ENCODE results near the gene SIRT7. TPM values are rescaled to one million over a fixed set of nuclear protein-coding genes. Genes with fewer than 3 reads are reported as not detected.

SIRT7 gene
- polyA plus RNA-seq, 1 donor from 2014 or later = 44.5 TPM

GRCh38 chr17:81915331-81915730, 2.6 kb downstream of the SIRT7 start:
- H3K36me3 ChIP-seq (ENCODE audit: insufficient read depth, low read length) = no peaks in the 10 kb centered on the region
- no peaks in the 10 kb centered on the region for H3K9me3 ChIP-seq (ENCODE audit: low read length)
- H4K20me1 ChIP-seq (ENCODE audit: insufficient read depth) = no peaks in the 10 kb centered on the region

GRCh38 chr17:81914103-81914850, 3.7 kb downstream of the SIRT7 start:
- no peak for TF ChIP-seq EZH2 (IDR thresholded peaks at IDR 0.05; ENCODE audit: borderline replicate concordance, insufficient read depth, low read length, poor library complexity, severe bottlenecking)
- TF ChIP-seq SMC3 (conservative IDR thresholded peaks at IDR 0.05; ENCODE audit: poor library complexity) = no peak
- TF ChIP-seq REST (IDR thresholded peaks at IDR 0.05; ENCODE audit: borderline replicate concordance) = no peak
- no peak for TF ChIP-seq RAD21 (conservative IDR thresholded peaks at IDR 0.05)
- no peak for TF ChIP-seq TAF1 (IDR thresholded peaks at IDR 0.05; ENCODE audit: low read depth)
- Histone ChIP-seq H3K4me2 (ENCODE audit: low read length) (no peak overlapping the region), H3K9me2 (ENCODE audit: insufficient read depth, low read length) (no peaks in the 10 kb centered on the region), H3K27ac (ENCODE audit: low read length) (no peak overlapping the region), H3K36me3 (ENCODE audit: insufficient read depth, low read length) (no peaks in the 10 kb centered on the region), H3F3A (ENCODE audit: insufficient read depth, low read length, poor library complexity, severe bottlenecking) (no peaks in the 10 kb centered on the region), H3K79me2 (replicated peaks; ENCODE audit: insufficient read depth, low read length) (peaks cover 13% of the 10 kb centered on the region), H3K4me3 (ENCODE audit: low read length) (no peak overlapping the region), H3K9me3 (ENCODE audit: low read length) (no peaks in the 10 kb centered on the region), H3K9ac (ENCODE audit: low read length) (no peak overlapping the region), H3K27me3 (ENCODE audit: insufficient read depth, low read depth, low read length) (no peaks in the 10 kb centered on the region), H4K20me1 (ENCODE audit: insufficient read depth) (no peaks in the 10 kb centered on the region), H2AFZ (ENCODE audit: low read depth, low read length) (no peak overlapping the region)

More at GRCh38 chr17:81915331-81915730, 2.6 kb downstream of the SIRT7 start:
- H3K27ac ChIP-seq (ENCODE audit: low read length) = no peak overlapping the region
- H2AFZ ChIP-seq (ENCODE audit: low read depth, low read length) = no peak overlapping the region
- H3K4me2 ChIP-seq (ENCODE audit: low read length) = no peak overlapping the region
- no peak overlapping the region for H3K4me3 ChIP-seq (ENCODE audit: low read length)
- H3K9ac ChIP-seq (ENCODE audit: low read length) = no peak overlapping the region
- no peaks in the 10 kb centered on the region for H3F3A ChIP-seq (ENCODE audit: insufficient read depth, low read length, poor library complexity, severe bottlenecking)
- no peaks in the 10 kb centered on the region for H3K9me2 ChIP-seq (ENCODE audit: insufficient read depth, low read length)
- no peaks in the 10 kb centered on the region for H3K27me3 ChIP-seq (ENCODE audit: insufficient read depth, low read depth, low read length)
- peaks cover 13% of the 10 kb centered on the region for H3K79me2 ChIP-seq (replicated peaks; ENCODE audit: insufficient read depth, low read length)
- TF ChIP-seq TAF1 (IDR thresholded peaks at IDR 0.05; ENCODE audit: low read depth) (no peak), EZH2 (IDR thresholded peaks at IDR 0.05; ENCODE audit: borderline replicate concordance, insufficient read depth, low read length, poor library complexity, severe bottlenecking) (no peak), REST (IDR thresholded peaks at IDR 0.05; ENCODE audit: borderline replicate concordance) (no peak), EP300 (conservative IDR thresholded peaks at IDR 0.05; ENCODE audit: poor library complexity, severe bottlenecking) (no peak), POLR2AphosphoS5 (IDR thresholded peaks at IDR 0.05) (no peak), RAD21 (conservative IDR thresholded peaks at IDR 0.05) (no peak), MXI1 (conservative IDR thresholded peaks at IDR 0.05; ENCODE audit: poor library complexity, severe bottlenecking) (no peak), SMC3 (conservative IDR thresholded peaks at IDR 0.05; ENCODE audit: poor library complexity) (no peak)
- TF ChIP-seq, protein P1, sequence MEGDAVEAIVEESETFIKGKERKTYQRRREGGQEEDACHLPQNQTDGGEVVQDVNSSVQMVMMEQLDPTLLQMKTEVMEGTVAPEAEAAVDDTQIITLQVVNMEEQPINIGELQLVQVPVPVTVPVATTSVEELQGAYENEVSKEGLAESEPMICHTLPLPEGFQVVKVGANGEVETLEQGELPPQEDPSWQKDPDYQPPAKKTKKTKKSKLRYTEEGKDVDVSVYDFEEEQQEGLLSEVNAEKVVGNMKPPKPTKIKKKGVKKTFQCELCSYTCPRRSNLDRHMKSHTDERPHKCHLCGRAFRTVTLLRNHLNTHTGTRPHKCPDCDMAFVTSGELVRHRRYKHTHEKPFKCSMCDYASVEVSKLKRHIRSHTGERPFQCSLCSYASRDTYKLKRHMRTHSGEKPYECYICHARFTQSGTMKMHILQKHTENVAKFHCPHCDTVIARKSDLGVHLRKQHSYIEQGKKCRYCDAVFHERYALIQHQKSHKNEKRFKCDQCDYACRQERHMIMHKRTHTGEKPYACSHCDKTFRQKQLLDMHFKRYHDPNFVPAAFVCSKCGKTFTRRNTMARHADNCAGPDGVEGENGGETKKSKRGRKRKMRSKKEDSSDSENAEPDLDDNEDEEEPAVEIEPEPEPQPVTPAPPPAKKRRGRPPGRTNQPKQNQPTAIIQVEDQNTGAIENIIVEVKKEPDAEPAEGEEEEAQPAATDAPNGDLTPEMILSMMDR (IDR thresholded peaks at IDR 0.05; ENCODE audit: poor library complexity, severe bottlenecking) = no peak
